ENCODE measurements around the gene IVL.
A peak's percentile ranks its signal among the peaks of the same experiment; 100 is the strongest.

Gene IVL

GRCh38 chr1:152954436-152954835, 46.1 kb downstream of the IVL start:
- DNase-seq (ENCODE audit: low spot score), result peak; percentile 43

GRCh38 chr1:152957561-152957960, 49.2 kb downstream of the IVL start:
- no peak for DNase-seq (ENCODE audit: low spot score)

- no peak for DNase-seq (ENCODE audit: low spot score)
These were observed 50.9 kb downstream of the IVL start for GRCh38 chr1:152959273-152959672.

GRCh38 chr1:152959801-152960451, 51.6 kb downstream of the IVL start:
- no peak for DNase-seq (ENCODE audit: low spot score)

- no peak for DNase-seq (ENCODE audit: low spot score)
These were observed 52.2 kb downstream of the IVL start for GRCh38 chr1:152960452-152961044.

Data from LoVo (cell line).